GM18505 (cell line): ENCODE measurements around the gene FAM177B.
"Not testable (repeated sequence)": the region's sequence is repeated elsewhere in the genome, so short reads cannot be mapped to it uniquely, and the experiment has no call there.

Experiments
- ATAC-seq: cut with Tn5 transposase; IDR thresholded peaks from one replicate; pipeline ENCODE4 v1.9.1; 2021; ENCODE audit not compliant: unreplicated experiment
- POLR2A ChIP-seq: IDR thresholded peaks from 4 replicates; pipeline ENCODE4 v1.6.1; 2011; ENCODE audit warnings: borderline replicate concordance; ENCODE audit not compliant: insufficient read depth, insufficient read length; ENCODE audit errors: extremely low read depth

Gene FAM177B

DNA sequence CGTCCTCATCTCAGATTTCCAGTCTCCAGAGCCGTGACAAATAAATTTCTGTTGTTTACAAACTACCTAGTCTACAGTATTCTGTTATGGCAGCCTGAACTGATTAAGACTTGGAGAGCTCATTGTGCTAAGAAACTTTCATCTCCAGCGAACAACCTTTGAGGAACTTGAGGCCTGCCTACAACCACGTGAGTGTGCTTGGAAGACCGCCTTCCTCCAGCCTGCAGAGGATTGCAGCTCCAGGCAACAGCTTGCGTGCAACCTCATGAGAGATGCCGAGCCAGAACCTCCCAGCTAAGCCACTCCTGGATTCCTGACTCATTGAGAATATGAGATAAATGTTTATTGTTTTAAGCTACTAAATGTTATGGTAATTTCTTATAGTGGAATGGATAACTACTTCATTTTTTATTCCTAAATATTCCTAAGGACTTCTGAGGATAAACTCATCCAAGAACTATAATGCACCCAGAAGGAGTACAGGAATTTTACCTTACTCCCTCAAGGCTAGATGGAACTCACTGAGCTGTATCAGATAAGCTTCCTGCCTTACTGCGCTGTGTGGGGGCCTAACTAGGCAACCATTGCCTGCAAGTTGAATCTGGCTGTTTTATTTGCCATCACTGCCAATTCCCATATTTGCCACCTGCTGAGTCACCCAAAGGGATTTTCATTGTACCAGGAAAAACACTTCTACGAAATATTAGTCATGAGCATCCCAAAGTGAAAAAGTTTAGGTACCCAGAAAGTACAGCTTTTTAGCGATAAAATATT is 17.6 kb downstream of the FAM177B start:
- no peak for ATAC-seq
- no peak for TF ChIP-seq POLR2A

DNA sequence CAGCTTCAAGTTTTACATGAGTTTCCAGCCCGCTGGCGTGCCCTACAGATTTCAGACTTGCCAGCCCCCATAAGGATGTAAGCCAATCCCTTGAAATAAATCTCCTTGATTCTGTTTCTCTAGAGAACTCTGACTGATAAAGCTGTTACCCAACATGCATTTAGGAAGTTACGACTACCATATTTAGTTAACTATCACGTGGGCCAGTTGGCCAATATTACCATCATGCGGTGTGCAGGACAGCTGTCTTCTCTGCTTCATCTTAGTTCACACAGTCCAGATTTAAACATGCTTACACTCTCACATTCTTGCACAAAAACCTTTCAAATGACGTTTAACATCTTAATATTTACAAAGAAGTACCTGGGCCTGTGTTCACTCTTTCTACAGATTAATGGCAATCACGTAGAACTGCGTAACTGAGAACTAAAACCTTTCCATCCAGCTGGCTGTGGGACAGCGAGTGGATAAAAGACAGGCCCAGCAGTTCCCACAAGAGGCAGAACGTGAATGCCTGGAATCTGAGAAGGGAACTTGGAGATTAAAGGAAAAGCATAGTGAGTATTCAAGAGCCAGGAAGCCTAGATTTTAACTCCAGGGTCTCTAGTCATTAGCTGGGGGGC is 20.8 kb downstream of the FAM177B start:
- TF ChIP-seq POLR2A: no peak
- no peak for ATAC-seq

- TF ChIP-seq POLR2A: no peak
- no peak for ATAC-seq
Observed at GRCh38 chr1:222759451-222760035, 22.5 kb downstream of the FAM177B start.

- no peak for TF ChIP-seq POLR2A
- no peak for ATAC-seq
Observed at GRCh38 chr1:222761083-222761482, 24.1 kb downstream of the FAM177B start.

- not testable (repeated sequence) for ATAC-seq
Observed at GRCh38 chr1:222762178-222762577, 25.2 kb downstream of the FAM177B start.

DNA sequence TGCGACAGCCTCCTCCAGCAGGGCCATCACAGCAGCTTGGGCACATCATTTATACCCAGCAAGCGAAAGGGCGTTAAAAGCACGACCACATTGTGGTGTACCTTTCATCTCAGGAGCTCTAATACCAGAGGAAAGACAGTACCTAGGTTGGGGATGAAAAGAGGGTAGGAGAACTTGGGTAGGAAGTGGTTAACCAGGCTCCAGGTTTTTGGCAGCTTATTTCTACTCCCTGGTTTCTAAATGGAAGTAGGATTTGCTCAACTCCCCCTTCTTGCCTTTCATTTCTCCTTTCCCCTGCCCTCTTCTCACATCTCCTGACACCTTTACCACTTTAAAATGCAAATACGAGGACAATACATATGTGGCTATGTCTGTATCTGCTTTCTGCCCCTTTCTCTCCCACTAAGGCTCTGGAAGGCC is 30.2 kb downstream of the FAM177B start:
- ATAC-seq: no peak

DNA sequence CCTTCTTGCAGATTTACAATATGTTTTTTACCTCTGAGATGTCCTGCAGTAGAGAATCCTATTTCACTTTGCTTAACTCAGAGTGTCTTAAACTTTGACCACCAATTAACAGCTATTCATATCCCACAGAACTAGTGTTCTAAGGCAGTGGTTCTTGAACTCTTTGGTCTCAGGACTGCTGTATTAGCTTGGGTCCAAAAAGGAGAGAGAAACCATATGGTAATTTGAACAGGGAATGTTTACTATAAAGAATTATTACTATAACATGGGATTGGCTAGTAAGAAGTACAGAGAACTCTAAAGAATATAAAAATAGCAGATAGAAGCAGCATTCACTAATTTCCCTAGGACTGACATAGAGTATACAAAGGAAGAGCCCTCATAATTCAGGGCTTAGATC is 31.6 kb downstream of the FAM177B start:
- ATAC-seq: no peak
- TF ChIP-seq POLR2A: no peak

More for the DNA sequence above, 30.2 kb downstream of the FAM177B start:
- no peak for TF ChIP-seq POLR2A

DNA sequence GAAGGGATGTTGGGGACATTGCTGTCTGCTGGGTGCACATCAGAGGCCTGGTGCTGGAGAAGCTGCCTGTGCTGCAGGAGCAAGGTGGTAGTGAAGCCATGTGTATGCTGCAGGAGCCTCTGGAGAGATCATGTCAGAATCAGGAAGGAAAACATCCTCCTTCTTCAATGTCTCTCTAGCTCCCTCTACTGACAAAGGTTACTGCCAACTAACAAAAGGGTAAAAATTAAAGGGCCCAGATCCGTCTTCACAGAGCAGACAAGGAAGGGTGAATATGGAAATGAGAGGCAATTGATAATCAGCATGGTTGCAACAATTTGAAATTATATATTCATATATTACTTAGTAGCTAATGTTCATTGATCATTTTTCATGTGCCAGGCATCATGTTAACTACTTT is 32.2 kb downstream of the FAM177B start:
- no peak for ATAC-seq
- TF ChIP-seq POLR2A: no peak

DNA sequence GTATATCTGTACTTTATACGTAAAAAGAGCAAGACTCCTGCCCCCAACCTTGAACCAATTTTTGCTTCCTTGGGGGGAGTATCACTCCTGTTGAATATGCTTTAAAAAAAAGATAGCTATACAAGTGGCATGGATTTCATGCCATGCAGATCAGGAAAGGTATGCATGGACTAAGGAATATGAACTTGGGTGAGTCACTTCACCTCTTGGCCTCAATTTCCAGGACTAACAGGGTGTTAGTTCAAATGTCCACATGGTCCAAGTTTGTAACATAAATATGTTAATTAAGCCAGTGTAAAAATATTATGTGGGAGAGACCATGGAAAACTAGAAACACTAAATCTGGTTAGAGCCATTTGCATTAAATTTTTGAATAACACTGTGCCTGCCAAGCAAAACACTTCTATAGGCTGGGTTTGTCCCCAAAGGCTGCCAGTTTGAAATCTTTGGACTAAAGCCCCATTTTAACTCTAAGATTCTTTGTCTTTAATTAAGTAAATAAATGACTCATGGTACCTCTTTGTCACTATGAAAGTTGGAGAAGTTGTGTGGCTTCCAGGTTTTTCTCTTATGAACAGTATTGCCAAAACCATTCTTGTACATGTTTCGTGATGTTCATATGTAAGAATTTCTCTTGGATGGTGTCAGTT is 33.1 kb downstream of the FAM177B start:
- no peak for TF ChIP-seq POLR2A
- no peak for ATAC-seq

DNA sequence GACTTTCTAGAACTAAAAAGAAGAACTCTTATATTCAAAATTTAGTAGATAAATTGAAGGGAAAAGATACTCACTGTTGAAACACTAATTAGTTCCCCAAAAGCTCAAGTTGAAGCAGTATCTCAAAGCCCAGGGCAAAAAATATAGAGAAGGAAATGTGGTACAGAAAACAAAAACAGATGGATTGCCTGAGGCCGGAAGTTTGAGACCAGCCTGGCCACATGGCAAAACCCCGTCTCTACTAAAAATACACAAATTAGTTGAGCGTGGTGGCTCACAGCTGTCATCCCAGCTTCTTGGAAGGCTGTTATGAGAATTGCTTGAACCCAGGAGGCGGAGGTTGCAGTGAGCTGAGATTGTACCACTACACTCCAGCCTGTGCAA is 36.0 kb downstream of the FAM177B start:
- TF ChIP-seq POLR2A: no peak

DNA sequence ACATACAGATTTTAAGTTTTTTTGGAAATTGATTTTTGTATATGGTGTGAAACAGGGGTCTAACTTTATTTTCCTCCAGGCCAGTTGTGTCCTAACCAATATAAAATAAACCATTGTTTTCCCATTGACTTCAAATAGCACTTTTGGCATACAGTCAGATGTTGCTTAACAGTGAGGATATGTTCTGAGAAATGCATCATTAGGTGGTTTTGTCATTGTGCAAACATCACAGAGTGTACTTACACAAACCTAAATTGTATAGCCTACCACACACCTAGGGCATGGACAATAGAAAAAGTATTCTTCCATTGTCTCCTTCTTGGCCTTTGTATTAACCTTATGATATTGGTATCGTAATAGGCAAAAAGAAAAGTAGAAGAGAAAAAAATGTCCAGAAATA is 40.5 kb downstream of the FAM177B start:
- ATAC-seq: no peak

More for the DNA sequence above, 36.0 kb downstream of the FAM177B start:
- ATAC-seq: peak; percentile 84

DNA sequence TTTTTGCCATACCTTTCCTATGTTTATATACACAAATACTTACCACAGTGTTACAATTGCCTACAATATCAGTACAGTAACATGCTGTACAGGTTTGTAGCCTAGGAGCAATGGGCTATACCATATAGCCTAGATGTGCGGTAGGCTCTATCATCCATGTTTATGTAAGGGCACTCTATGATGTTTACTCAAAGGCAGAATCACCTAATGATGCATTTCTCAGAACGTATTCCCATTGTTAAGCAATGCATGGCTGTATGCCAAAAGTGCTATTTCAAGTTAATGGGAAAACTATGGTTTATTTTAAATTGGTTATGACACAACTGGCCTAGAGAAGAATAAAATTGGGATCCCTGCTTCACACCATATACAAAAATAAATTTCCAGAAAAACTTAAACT is 41.0 kb downstream of the FAM177B start:
- TF ChIP-seq POLR2A: no peak
- no peak for ATAC-seq

More for the DNA sequence above, 40.5 kb downstream of the FAM177B start:
- TF ChIP-seq POLR2A: no peak

DNA sequence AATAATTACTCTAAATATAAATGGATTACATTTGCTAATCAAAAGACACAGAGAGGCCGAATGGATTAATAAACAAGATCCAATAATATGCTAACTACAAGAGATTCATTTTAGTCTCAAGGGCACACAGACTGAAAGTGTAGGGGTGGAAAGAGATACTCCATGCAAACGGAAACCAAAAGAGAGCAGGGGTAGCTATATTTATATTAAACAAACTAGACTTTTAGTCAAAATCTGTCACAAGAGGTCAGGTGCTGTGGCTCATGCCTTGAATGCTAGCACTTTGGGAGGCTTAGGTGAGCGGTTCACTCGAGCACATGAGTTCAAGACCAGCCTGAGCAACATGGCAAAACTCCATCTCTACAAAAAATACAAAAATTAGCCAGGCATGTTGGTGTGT is 44.2 kb downstream of the FAM177B start:
- TF ChIP-seq POLR2A: no peak
- ATAC-seq: no peak
